Smooth muscle cell (in vitro differentiated cells): ENCODE measurements around the gene RPS6KC1. TPM values are rescaled to one million over a fixed set of nuclear protein-coding genes. Genes with fewer than 3 reads are reported as not detected.
A peak's percentile ranks its signal among the peaks of the same experiment; 100 is the strongest.

Source experiments
- DNase-seq: peaks from one replicate; lab custom pipeline; 2025; ENCODE audit not compliant: unreplicated experiment; lab: John Stamatoyannopoulos, UW
- H2AFZ ChIP-seq: fragments of 200-600 bp; sonication (generic); 2 replicates; pipeline ENCODE4 v1.6.0; 2016; ENCODE audit warnings: antibody characterized with exemption, low read depth, mild to moderate bottlenecking
- H3F3A ChIP-seq: fragments of 200-600 bp; sonication (generic); 2 replicates; pipeline ENCODE4 v1.6.0; 2017; ENCODE audit warnings: antibody characterized with exemption, low read depth
- H3K27ac ChIP-seq: fragments of 200-600 bp; sonication (generic); 2 replicates; pipeline ENCODE4 v1.5.1; 2016; ENCODE audit warnings: low read depth, mild to moderate bottlenecking
- H3K27me3 ChIP-seq: fragments of 200-600 bp; sonication (generic); 2 replicates; pipeline ENCODE4 v1.6.1; 2016; ENCODE audit warnings: low read depth, mild to moderate bottlenecking
- H3K36me3 ChIP-seq: fragments of 200-600 bp; sonication (generic); 2 replicates; pipeline ENCODE4 v1.5.1; 2016; ENCODE audit warnings: low read depth
- H3K4me1 ChIP-seq: fragments of 200-600 bp; sonication (generic); 2 replicates; pipeline ENCODE4 v1.5.1; 2016; ENCODE audit warnings: low read depth
- H3K4me2 ChIP-seq: fragments of 200-600 bp; sonication (generic); 2 replicates; pipeline ENCODE4 v1.6.0; 2016; ENCODE audit warnings: mild to moderate bottlenecking
- H3K4me3 ChIP-seq: fragments of 200-600 bp; sonication (generic); 2 replicates; pipeline ENCODE4 v1.5.1; 2016; ENCODE audit warnings: mild to moderate bottlenecking
- H3K79me2 ChIP-seq: fragments of 200-600 bp; sonication (generic); 2 replicates; pipeline ENCODE4 v1.6.0; 2016; ENCODE audit warnings: low read depth, mild to moderate bottlenecking
- H3K9ac ChIP-seq: fragments of 200-600 bp; sonication (generic); 2 replicates; pipeline ENCODE4 v1.6.0; 2016; ENCODE audit warnings: low read depth
- H3K9me3 ChIP-seq: fragments of 200-600 bp; sonication (generic); replicated peaks from 2 replicates; pipeline ENCODE4 v1.5.1; 2016; ENCODE audit warnings: low read depth
- H4K20me1 ChIP-seq: fragments of 200-600 bp; sonication (generic); 2 replicates; pipeline ENCODE4 v1.6.0; 2016; ENCODE audit warnings: low read depth
- CTCF ChIP-seq: fragments of 200-600 bp; sonication (generic); IDR thresholded peaks from 2 replicates; pipeline ENCODE4 v1.5.1; 2017; ENCODE audit warnings: borderline replicate concordance, mild to moderate bottlenecking, antibody characterized with exemption; ENCODE audit not compliant: insufficient read depth, poor library complexity, severe bottlenecking
- WGBS: methylation state at CpG from one replicate; pipeline ENCODE4 v1.1.7; 2016; ENCODE audit warnings: low lambda C conversion rate; 5-methylcytosine and 5-hydroxymethylcytosine counted together
- polyA plus RNA-seq: library from polyadenylated mRNA; unstranded; fragments of >200 nt; fragmentation: Nextera tagmentation; extraction: Ambion mirVana; gene quantifications from 2 replicates; pipeline ENCODE4 v1.2.1, GENCODE V29; 2016
- total RNA-seq: library from RNA; depleted of rRNA; stranded (reverse); fragments of >200 nt; gene quantifications from 2 replicates; pipeline ENCODE4 v1.2.3, GENCODE V29; 2014

The RPS6KC1 gene
- total and polyA plus RNA-seq, 2 experiments from 2014 or later: 17.6 to 30.8 TPM

DNA sequence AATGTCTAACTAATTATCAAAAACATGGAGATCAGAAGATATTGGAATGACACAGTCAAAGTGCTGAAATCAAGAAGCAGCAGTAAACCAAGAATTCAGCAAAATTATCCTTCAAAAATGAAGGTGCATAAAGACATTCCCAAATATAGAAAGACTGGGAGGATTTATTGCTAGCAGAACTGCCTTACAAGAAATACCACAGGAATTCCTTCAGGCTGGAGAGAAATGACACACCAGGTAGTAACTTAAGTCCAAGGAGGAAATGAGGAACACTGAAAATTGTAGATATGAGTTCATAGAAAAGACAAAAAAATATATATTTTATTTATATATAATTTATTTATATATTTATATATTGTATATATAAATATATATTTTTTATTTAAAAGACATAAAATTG lies 217.2 kb downstream of the RPS6KC1 start:
- no peak for TF ChIP-seq CTCF
- no peaks in the 10 kb centered on the region for H3K9me3 ChIP-seq
- H3K9ac ChIP-seq: no peak overlapping the region
- H3K4me3 ChIP-seq: no peak overlapping the region
- H3K4me1 ChIP-seq: no peaks in the 10 kb centered on the region
- no peaks in the 10 kb centered on the region for H4K20me1 ChIP-seq
- no peaks in the 10 kb centered on the region for H3K79me2 ChIP-seq
- H3K36me3 ChIP-seq: no peaks in the 10 kb centered on the region
- no peak for DNase-seq
- peak overlapping the region; percentile 4 for H3K27ac ChIP-seq
- no peaks in the 10 kb centered on the region for H3K27me3 ChIP-seq
- H3F3A ChIP-seq: no peaks in the 10 kb centered on the region
- no peak overlapping the region for H2AFZ ChIP-seq
- peak overlapping the region; percentile 23 for H3K4me2 ChIP-seq

GRCh38 chr1:213269829-213270228 lies 218.8 kb downstream of the RPS6KC1 start:
- Histone ChIP-seq H3K27ac (no peak overlapping the region), H3F3A (no peaks in the 10 kb centered on the region), H3K9me3 (no peaks in the 10 kb centered on the region), H3K4me3 (no peak overlapping the region), H3K4me1 (no peaks in the 10 kb centered on the region), H2AFZ (no peak overlapping the region), H4K20me1 (no peaks in the 10 kb centered on the region), H3K79me2 (no peaks in the 10 kb centered on the region), H3K4me2 (no peak overlapping the region), H3K36me3 (no peaks in the 10 kb centered on the region), H3K27me3 (no peaks in the 10 kb centered on the region), H3K9ac (no peak overlapping the region)
- WGBS: 100% methylated on average over 1 of the region's 1 CpG
- DNase-seq: no peak
- TF ChIP-seq CTCF: no peak

- Histone ChIP-seq H3K4me1 (no peaks in the 10 kb centered on the region), H3K27ac (no peak overlapping the region), H3K27me3 (no peaks in the 10 kb centered on the region), H2AFZ (no peak overlapping the region), H3K9me3 (no peaks in the 10 kb centered on the region), H3F3A (no peaks in the 10 kb centered on the region), H4K20me1 (no peaks in the 10 kb centered on the region), H3K36me3 (no peaks in the 10 kb centered on the region), H3K79me2 (no peaks in the 10 kb centered on the region), H3K9ac (no peak overlapping the region), H3K4me3 (no peak overlapping the region), H3K4me2 (no peak overlapping the region)
- 91% methylated on average over 2 of the region's 2 CpGs for WGBS
- TF ChIP-seq CTCF: no peak
- no peak for DNase-seq
Measured at GRCh38 chr1:213273546-213273945, 222.5 kb downstream of the RPS6KC1 start.

DNA sequence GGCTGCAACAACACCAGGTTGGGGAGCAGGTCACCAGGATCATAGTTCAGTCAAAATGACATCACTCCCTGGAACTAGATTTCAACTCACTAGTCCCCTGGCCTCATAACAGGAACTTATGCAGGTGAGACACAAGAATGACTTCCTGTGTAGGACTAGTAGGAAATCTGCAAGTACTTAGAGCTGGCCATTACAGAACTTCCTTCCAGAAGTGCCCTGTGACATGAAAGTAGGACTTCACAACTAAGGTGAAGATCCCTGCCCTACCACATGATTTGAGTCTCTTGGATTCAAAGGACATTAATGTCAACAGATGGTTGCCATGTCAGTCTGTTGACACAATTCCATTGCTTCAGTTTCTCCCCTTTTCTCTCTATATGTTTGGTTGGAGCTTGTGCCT lies 223.1 kb downstream of the RPS6KC1 start:
- no peaks in the 10 kb centered on the region for H4K20me1 ChIP-seq
- H3K4me3 ChIP-seq: no peak overlapping the region
- no peak overlapping the region for H3K27ac ChIP-seq
- no peaks in the 10 kb centered on the region for H3K27me3 ChIP-seq
- H3K4me1 ChIP-seq: no peaks in the 10 kb centered on the region
- TF ChIP-seq CTCF: no peak
- no peaks in the 10 kb centered on the region for H3F3A ChIP-seq
- DNase-seq: no peak
- no peaks in the 10 kb centered on the region for H3K9me3 ChIP-seq
- H3K9ac ChIP-seq: no peak overlapping the region
- H3K79me2 ChIP-seq: no peaks in the 10 kb centered on the region
- no peaks in the 10 kb centered on the region for H3K36me3 ChIP-seq
- H2AFZ ChIP-seq: no peak overlapping the region
- H3K4me2 ChIP-seq: no peak overlapping the region
